Activated CD4-positive, alpha-beta T cell treated with anti-CD3 and anti-CD28 coated beads for 24 hours (primary cell): ENCODE measurements around the gene OR8A1.
"Not testable (repeated sequence)": the region's sequence is repeated elsewhere in the genome, so short reads cannot be mapped to it uniquely, and the experiment has no call there.

ENCODE experiments used
- DNase-seq, 2 donors: peaks; one replicate each; pipeline ENCODE4 v3.0.0-alpha.2; 2020; ENCODE audit warnings: low read depth in 2 of 2

OR8A1 gene

DNA sequence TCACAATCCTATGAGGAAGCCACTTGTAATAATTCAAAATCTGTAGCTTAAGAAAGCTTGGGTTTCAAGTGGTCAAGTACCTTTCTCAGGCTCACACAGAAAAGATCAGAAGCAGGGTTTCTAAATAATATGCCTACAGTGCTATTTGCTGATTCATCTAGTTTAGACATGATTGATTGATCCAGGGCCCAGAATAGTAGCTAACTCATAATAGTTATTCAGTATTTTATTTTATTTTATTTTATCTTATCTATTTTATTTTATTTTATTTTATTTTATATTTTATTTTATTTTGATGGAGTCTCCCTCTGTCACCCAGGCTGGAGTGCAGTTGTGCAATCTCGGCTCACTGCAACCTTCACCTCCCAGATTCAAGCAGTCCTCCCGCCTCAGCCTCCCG, 25.5 kb downstream of the OR8A1 start:
- DNase-seq: no peak

- no peak for DNase-seq
These were observed 27.8 kb downstream of the OR8A1 start for GRCh38 chr11:124597626-124598025.

DNA sequence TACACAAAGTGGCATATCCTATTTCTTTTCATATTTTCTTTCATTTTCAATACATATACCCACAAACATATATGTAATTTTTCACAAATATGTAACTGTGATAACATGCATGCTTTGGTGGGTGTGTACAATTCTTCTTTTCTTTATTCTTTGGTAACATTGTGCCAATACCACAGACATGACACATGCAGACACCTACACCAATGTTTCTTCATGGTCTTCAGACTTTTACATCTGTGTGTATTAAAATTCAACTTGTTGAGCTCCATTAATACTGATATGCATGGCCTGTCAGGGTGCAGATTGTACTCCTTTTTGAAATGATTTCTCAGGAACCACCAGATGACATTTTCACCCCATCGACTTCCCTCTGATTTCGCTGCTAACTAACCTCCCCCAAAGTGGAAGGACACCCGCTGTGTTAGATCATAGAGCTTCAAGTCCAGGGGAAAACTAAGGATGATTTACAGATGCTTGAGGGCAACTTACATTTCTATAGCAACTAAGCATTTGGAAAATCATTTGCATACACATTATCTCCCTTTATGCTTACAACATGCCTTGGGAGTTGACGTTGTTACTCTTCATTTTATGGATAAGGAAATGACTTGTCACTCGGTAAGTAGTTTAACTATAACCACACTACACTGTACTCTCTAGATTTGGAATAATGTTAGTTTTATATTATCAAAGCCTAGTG, 31.0 kb downstream of the OR8A1 start:
- DNase-seq: no peak

DNA sequence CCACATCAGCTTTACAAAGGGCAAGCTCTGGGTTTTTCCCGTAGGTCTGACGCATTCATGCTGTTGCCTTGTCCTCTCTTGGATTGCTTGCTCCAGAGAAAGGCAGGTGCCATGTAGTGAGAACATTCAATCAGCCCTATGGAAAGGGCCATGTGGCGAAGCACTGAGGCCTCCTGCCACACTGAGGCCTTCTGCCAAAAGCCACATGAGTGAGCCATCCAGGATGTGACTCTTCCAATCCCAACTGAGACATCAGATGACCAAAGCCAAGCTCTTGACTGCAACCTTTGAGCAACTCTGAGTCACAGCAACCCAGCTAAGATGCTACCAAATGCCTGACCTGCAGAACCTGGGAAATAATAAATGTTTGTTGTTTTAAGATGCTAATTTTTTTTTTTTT, 32.4 kb downstream of the OR8A1 start:
- DNase-seq: no peak

DNA sequence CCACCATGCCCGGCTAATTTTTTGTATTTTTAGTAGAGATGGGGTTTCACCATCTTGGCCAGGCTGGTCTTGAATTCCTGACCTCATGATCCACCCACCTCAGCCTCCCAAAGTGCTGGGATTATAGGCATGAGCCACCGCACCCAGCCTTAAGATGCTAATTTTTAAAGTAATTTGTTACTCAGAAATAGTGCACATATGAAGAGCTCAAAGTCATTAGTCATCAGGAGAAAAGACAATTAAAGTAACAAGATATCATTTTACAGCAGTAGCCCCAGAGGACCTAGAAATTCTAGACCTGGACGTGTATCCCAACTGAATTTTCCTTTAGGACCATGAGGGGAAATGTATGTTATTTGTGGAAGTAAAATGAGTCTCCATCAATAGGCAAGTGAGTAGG, 32.9 kb downstream of the OR8A1 start:
- DNase-seq: not testable (repeated sequence)

DNA sequence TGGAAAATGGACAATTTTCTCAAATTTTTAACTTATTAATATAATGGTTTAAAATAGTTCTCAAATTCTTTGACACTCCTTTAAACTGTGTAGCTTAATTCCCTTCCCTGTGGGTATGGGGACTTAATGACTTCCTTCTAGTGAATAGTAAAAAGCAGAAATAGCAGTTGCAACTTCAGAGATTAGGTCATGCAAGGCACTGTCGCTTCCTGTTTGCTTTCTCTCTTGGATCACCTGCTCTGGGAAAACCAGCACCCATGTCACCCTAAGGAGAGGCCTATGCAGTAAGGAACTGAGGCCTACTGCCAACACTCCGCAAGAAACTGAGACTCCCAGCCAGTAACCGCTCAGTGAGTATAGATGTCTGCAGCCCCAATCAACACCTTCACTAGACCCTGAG, 35.9 kb downstream of the OR8A1 start:
- DNase-seq: no peak

DNA sequence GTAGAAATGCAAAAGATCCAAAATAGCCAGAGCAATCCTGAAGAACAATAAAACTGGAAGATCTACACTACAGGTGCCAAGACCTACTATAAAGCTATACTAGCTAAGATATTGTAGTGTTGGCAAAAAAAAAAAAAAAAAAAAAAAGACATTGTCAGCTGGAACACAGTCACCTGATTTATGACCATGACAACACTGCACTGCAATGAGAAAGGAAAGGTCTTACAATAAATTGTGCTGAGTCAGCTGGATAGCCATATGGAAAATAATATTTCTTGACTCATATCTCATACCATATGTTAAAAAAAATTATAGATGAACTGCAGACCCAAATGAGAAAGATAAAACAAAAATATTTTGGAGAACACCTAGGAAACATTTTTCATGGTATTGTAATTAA, 38.4 kb downstream of the OR8A1 start:
- DNase-seq: no peak

- DNase-seq: no peak
These were observed 40.5 kb downstream of the OR8A1 start for GRCh38 chr11:124610295-124610694.

- no peak for DNase-seq
These were observed 41.3 kb downstream of the OR8A1 start, which contains the start of gene PANX3 for GRCh38 chr11:124611064-124611463. Gene PANX3 (plus strand): TSS chr11:124611428. CDS start chr11:124611557, 129 bp downstream.

- no peak for DNase-seq
These were observed 42.2 kb downstream of the OR8A1 start for GRCh38 chr11:124612045-124612444.

- no peak for DNase-seq
These were observed 42.9 kb downstream of the OR8A1 start for GRCh38 chr11:124612567-124613246.

- DNase-seq: no peak
These were observed 49.1 kb downstream of the OR8A1 start for GRCh38 chr11:124618863-124619262.
